HG03135 (cell line): ENCODE results near the gene NR2C2.

Source experiments
- ATAC-seq: cut with Tn5 transposase; IDR thresholded peaks from one replicate; pipeline ENCODE4 v1.9.1; 2021; ENCODE audit warnings: mild to moderate bottlenecking, moderate library complexity; ENCODE audit not compliant: unreplicated experiment

NR2C2 gene

DNA sequence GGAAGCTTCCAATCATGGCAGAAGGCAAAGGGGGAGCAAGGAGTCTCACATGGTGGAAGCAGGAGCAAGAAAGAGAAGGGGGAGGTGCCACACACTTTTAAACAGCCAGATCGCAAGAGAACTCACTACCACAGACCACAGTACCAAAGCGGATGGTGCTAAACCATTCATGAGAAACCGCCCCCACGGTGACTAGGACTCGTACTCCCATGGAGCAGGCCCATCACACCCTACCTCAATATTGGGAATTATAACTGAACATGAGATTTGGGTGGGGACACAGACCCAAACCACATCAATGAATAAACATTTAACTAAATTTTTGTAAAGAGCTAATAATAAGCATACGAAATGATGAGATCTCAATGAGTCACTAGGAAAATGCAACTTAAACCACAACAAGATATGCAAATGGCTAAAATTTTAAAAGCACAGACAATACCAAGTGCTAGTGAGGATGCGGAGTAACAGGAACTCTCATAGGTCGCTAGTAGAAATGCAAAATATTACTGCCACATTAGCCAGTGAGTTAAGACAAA lies 107.7 kb downstream of the NR2C2 start:
- ATAC-seq = peak; percentile 41

DNA sequence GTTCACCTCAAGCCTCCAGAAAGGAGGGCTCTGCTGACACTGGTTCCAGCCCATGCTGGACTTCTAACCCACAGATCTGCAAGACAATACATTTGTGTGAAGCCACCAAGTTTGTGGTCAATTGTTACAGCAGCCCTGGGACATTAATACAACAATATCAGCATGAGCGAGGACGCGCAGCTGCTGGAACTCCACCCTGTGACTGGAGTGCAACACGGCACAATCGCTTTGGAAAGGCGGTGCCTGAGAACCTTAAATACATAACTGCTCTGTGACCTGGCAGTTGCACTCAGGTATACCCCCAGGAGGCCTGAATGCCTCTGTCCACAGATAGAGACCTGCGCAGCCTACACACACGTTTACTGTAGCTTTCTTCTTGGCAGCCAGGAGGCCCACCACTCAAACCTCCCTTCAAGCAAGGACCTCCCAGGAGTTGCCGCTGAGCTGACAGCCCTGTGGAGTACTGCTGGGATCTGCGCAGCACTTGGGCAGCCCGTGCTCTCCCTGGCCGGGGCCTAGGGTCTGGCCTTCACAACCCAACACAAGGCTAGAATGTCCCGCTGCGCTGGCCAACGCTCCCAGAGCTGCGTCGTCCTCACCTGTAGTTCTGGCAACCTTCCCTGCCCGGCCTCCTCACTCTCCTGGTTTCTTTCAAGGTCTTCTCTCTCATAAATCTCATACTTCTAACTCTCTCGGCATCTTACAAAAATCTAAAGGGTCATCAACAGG lies 109.5 kb downstream of the NR2C2 start:
- ATAC-seq = no peak

GRCh38 chr3:15060029-15060428 lies 112.6 kb downstream of the NR2C2 start:
- no peak for ATAC-seq

- ATAC-seq = no peak
These were observed 115.9 kb downstream of the NR2C2 start for GRCh38 chr3:15063238-15063637.

GRCh38 chr3:15063656-15064286 lies 116.4 kb downstream of the NR2C2 start:
- ATAC-seq = no peak

- peak; percentile 17 for ATAC-seq
These were observed 117.0 kb downstream of the NR2C2 start for GRCh38 chr3:15064299-15064834.

- peak; percentile 93 for ATAC-seq
These were observed 117.6 kb downstream of the NR2C2 start, which contains the start of gene MRPS25 for GRCh38 chr3:15064835-15065549. MRPS25 (minus strand) TSS chr3:15065315; CDS start chr3:15065194, 121 bp downstream.

DNA sequence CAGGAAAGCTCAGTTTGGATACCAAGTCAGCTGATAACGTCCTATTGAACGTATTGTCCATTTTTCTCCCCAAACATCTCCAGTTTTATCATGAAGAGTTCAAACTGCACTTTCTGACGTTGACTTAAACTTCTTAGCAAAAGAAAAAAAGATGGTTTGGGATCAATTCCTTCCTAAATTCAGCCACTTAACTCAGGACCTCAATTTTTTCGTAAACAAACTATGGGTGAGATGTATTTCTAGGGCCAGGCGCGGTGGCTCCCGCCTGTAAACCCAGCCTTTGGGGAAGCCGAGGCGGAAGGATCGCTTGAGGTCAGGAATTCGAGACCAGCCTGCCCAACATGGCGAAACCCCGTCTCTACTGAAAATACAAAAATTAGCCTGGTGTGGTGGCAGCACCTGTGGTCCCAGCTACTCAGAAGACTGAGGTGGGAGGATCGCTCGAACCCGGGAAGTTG lies 118.2 kb downstream of the NR2C2 start:
- ATAC-seq = no peak

- ATAC-seq = no peak
These were observed 119.1 kb downstream of the NR2C2 start for GRCh38 chr3:15066467-15066866.

- no peak for ATAC-seq
These were observed 122.1 kb downstream of the NR2C2 start for GRCh38 chr3:15069441-15069840.

- ATAC-seq = no peak
These were observed 124.3 kb downstream of the NR2C2 start for GRCh38 chr3:15071699-15072098.

DNA sequence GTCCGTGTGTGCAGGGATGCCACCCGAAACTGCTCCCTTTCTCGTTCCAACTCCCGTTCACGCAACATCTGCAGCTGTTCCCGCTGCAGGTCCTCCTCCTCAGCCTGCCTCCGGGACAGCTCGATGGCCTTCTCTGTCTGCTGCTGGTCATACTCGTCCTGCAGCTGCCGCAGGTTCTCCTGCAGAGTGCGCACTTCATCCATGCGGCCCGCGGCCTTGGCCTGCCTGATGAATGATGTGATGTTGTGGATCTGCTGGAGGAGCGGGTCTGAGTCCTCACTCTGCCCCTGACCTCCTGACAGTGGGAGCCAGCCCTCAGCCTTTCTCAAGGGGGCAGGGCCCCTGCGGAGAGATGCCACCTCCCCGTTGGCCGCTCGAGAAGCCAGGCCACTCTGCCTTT lies 127.1 kb downstream of the NR2C2 start:
- ATAC-seq = no peak

DNA sequence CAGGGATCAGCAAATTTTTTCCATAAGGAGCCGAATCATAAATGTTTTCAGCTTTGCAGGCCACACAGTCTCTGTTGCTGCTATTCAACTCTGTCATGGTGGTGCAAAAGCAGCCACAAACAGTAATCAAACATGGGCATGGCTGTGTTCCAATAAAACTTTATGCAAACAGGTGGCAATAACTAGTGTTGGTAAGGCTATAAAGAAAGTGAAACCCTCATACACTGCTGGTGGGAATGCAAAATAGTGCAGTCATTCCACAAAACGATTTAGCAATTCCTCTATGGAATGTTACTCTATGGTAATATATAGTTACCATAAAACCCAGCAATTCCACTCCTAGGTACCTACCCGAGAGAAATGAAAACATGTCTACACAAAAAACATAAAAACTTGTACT lies 131.7 kb downstream of the NR2C2 start:
- ATAC-seq = no peak

- no peak for ATAC-seq
These were observed 134.7 kb downstream of the NR2C2 start for GRCh38 chr3:15081960-15082664.

- no peak for ATAC-seq
These were observed 135.9 kb downstream of the NR2C2 start for GRCh38 chr3:15083252-15083651.

GRCh38 chr3:15086263-15086662 lies 138.9 kb downstream of the NR2C2 start:
- no peak for ATAC-seq

DNA sequence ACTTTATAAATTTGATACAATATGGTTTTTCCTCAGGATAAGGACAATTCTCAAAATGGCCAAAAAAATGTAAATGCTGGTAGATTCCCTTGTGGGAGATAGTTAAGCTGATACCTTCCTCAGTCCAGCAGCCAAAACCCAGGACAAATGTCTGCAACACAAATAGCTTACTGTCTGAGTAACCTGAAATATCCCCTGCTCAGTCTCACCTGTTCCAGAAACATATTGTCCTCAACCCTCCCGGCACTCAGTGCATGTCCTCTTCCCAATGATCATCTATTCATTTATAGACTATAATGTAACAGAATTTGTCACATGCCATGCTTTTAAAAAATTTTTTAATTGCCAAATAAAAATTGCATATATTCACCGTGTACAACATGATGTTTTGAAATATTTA lies 139.3 kb downstream of the NR2C2 start:
- ATAC-seq = no peak

DNA sequence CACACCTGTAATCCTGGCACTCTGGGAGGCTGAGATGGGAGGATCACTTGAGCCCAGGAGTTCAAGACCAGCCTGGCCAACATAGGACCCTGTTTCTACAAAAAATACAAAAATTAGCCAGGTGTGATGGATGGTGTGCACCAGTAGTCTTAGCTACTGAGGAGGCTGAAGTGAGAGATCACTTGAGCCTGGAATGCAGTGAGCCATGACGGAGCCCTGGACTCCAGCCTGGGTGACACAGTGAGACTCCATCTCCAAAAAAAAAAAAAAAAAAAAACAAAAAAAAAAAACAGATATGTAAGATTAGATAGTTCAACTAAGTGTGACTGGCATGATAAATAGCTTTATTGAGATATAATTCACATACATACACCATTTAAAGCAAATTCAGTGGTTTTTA lies 141.8 kb downstream of the NR2C2 start:
- ATAC-seq = no peak

GRCh38 chr3:15091575-15091974 lies 144.2 kb downstream of the NR2C2 start:
- ATAC-seq = no peak

DNA sequence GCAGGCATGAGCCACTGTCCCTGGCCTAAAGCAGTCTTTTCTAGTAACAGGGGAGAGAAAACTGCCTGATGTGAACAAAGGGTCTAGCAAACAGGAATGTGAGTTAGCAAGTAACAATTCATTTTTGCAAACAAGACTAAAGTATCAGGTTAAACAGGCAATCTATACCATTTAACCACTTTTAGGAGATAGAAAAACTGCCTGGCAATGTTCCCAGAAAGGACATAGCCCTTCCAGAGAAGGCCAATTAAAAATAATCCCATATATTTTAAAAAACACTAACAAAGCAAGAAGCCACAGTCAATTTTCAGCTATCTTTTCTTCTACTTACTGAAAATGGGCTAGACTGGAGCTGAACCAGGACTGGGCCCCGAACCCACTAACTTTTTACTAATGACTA lies 145.3 kb downstream of the NR2C2 start:
- no peak for ATAC-seq
